Ascending aorta (tissue), 2 donors: ENCODE data around the gene ZDHHC17. TPM values are rescaled to one million over a fixed set of nuclear protein-coding genes. Genes with fewer than 3 reads are reported as not detected.

Experiments
- DNase-seq, 2 donors: peaks; one replicate each; pipeline ENCODE4 v3.0.0-alpha.2; 2019; ENCODE audit warnings: low spot score in 2 of 2
- H3K27ac ChIP-seq, 2 donors: fragments of 200-600 bp; sonication (generic); one replicate each; pipeline ENCODE4 v1.5.1; 2016 to 2017; ENCODE audit warnings: mild to moderate bottlenecking in 1 of 2
- H3K27me3 ChIP-seq: fragments of 200-600 bp; sonication (generic); one replicate; pipeline ENCODE4 v1.5.1; 2017
- H3K36me3 ChIP-seq, 2 donors: fragments of 200-600 bp; sonication (generic); one replicate each; pipeline ENCODE4 v1.5.1; 2016
- H3K4me1 ChIP-seq, 2 donors: fragments of 200-600 bp; sonication (generic); one replicate each; pipeline ENCODE4 v1.5.1; 2016 to 2017; ENCODE audit warnings: mild to moderate bottlenecking in 1 of 2
- H3K4me3 ChIP-seq, 2 donors: fragments of 200-600 bp; sonication (generic); one replicate each; pipeline ENCODE4 v1.5.1; 2016 to 2017; ENCODE audit warnings: mild to moderate bottlenecking in 1 of 2
- H3K9me3 ChIP-seq, 2 donors: fragments of 200-600 bp; sonication (generic); one replicate each; pipeline ENCODE4 v1.5.1; 2016
- intact Hi-C: fragments of 100-400 bp; cut with DNase I; formaldehyde crosslinking; loops from one replicate; pipeline ENCODE4 v1.15.1; 2023
- total RNA-seq: library from RNA; depleted of rRNA; stranded (reverse); fragments of >200 nt; gene quantifications from one replicate; pipeline ENCODE4 v1.1.0, GENCODE V29; 2016
- TF ChIP-seq, protein P1 (sequence below), 3 experiments: fragments of 200-600 bp in 2 of 3; fragments of 450-650 bp in 1 of 3; sonication (generic) in 2 of 3; IDR thresholded peaks; one replicate each; pipeline ENCODE4 v1.5.1; 2016 to 2019; ENCODE audit warnings: antibody characterized with exemption in 3 of 3, mild to moderate bottlenecking in 1 of 3, moderate library complexity in 1 of 3

Gene ZDHHC17
- total RNA-seq, 1 donor from 2014 or later = 24.3 TPM

DNA sequence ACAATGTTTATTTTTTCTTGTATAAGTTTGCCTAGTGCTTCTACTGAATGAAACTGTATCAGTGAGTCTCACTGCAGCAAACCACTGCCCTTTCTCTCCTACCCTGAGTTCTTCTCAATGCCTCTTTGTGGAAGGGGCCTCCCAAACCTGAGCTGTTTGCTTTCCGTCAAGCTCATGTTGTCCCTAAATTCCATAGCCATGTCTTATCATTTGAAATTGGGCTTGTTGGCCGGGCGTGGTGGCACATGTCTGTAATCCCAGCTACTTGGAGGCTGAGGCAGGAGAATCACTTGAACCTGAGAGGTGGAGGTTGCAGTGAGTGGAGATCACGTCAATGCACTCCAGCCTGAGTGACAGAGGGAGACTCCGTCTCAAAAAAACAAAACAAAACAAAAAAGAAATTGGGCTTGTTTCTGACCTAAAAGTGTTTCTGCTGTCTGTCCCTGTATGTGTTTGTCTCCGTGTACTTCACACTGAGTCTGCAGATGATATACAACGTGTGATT is 116.7 kb downstream of the ZDHHC17 start:
- H3K4me1 ChIP-seq = peaks cover 0 to 26% of the 10 kb centered on the region in 2 donors
- TF ChIP-seq, protein P1, sequence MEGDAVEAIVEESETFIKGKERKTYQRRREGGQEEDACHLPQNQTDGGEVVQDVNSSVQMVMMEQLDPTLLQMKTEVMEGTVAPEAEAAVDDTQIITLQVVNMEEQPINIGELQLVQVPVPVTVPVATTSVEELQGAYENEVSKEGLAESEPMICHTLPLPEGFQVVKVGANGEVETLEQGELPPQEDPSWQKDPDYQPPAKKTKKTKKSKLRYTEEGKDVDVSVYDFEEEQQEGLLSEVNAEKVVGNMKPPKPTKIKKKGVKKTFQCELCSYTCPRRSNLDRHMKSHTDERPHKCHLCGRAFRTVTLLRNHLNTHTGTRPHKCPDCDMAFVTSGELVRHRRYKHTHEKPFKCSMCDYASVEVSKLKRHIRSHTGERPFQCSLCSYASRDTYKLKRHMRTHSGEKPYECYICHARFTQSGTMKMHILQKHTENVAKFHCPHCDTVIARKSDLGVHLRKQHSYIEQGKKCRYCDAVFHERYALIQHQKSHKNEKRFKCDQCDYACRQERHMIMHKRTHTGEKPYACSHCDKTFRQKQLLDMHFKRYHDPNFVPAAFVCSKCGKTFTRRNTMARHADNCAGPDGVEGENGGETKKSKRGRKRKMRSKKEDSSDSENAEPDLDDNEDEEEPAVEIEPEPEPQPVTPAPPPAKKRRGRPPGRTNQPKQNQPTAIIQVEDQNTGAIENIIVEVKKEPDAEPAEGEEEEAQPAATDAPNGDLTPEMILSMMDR (IDR thresholded peaks at IDR 0.05) = no peak
- no peak for DNase-seq
- peak overlapping the region; percentile 94 to 98 for H3K27ac ChIP-seq
- intact Hi-C loops = no loop called here
- no peak overlapping the region for H3K4me3 ChIP-seq
- no peaks in the 10 kb centered on the region for H3K36me3 ChIP-seq
- H3K27me3 ChIP-seq = no peaks in the 10 kb centered on the region
- peaks cover 0 to 4% of the 10 kb centered on the region in 2 donors for H3K9me3 ChIP-seq

DNA sequence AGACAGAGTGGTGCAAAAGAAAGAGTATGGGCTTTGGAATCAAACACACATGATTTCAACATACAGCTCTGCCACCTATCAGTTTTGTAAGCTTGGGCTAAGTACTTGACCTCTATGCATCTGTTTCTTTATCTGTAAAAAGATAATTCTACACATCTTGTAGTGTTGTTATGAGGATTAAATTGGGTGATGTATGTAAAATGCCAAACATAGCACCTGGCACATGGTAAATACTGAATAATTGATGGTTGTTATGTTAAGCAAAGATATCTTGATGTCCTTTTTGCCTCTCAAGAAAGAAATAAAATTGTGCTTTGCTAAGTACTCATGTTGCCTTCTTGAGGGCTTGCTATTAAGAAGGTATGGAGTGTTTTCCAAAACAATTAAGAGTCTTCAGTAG is 117.2 kb downstream of the ZDHHC17 start:
- Histone ChIP-seq H3K9me3 (peaks cover 0 to 4% of the 10 kb centered on the region in 2 donors), H3K27me3 (no peaks in the 10 kb centered on the region), H3K27ac (peak overlapping the region; percentile 94 to 98), H3K4me1 (peaks cover 0 to 24% of the 10 kb centered on the region in 2 donors), H3K4me3 (no peak overlapping the region), H3K36me3 (no peaks in the 10 kb centered on the region)
- intact Hi-C loops = no loop called here
- TF ChIP-seq, protein P1 (IDR thresholded peaks at IDR 0.05) = no peak
- no peak for DNase-seq

DNA sequence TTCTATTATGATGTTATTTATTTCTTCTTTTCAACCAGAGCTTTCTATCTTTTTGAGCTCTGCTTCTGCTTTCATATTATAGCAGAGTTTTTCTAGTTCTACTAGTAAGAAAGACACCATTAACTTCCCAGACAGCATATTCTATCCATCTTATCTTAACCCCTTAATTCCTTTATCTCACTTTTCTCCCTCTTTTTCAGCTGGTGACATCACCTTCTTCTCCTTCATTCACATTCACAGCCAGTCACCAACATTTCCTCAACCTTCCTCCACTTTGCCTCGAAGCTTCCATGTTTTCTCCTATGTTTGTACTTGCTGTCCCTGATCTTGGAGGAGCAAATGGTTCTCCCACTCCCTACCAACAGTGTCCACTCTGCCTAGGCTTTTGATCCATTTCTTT is 118.5 kb downstream of the ZDHHC17 start:
- TF ChIP-seq, protein P1 (IDR thresholded peaks at IDR 0.05) = no peak
- Histone ChIP-seq H3K4me3 (no peak overlapping the region), H3K27me3 (no peaks in the 10 kb centered on the region), H3K27ac (no peak overlapping the region), H3K4me1 (peaks cover 0 to 21% of the 10 kb centered on the region in 2 donors), H3K36me3 (no peaks in the 10 kb centered on the region), H3K9me3 (peaks cover 0 to 4% of the 10 kb centered on the region in 2 donors)
- intact Hi-C loops = no loop called here
- no peak for DNase-seq

DNA sequence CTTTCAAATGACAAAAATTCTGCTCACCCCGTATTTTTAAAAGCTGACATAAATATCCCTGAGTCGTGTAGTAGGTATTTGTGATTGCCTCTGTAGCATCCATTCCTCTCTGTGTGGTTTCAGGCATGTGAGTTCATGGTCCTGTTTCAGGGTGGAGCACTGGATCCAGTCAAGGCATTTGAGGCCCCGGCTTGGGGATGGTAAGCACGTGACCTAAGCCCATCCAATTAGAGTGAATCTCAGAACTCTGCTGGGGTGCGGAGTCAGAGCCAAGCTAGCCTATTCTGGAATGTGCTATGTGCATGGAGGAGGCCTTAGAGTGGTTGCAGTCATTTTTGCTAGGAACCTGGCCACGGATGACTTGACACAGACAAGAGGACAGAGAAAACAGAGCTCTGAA is 119.2 kb downstream of the ZDHHC17 start:
- intact Hi-C loops = no loop called here
- no peak overlapping the region for H3K27ac ChIP-seq
- no peaks in the 10 kb centered on the region for H3K27me3 ChIP-seq
- H3K9me3 ChIP-seq = peaks cover 0 to 4% of the 10 kb centered on the region in 2 donors
- peaks cover 0 to 21% of the 10 kb centered on the region in 2 donors for H3K4me1 ChIP-seq
- no peaks in the 10 kb centered on the region for H3K36me3 ChIP-seq
- DNase-seq = no peak
- TF ChIP-seq, protein P1 (IDR thresholded peaks at IDR 0.05) = no peak
- no peak overlapping the region for H3K4me3 ChIP-seq

DNA sequence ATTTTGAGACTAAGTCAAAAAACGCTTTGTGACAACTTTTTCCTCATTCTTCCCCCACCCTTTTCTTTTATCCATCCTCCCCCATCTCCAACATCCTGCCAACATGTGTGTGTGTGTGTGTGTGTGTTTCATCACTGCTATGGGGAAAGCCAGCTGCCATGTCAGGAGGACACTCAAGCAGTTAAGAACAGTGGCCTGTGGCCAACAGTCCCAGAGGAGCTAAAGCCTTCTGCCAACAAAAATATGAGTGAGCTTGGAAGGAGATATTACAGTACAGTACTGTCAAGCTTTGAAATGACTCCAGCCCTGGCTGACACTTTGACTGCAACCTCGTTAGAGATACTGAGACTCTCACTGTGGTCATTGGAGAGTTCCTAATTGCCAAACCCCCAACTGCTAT is 119.9 kb downstream of the ZDHHC17 start:
- intact Hi-C loops = no loop called here
- peaks cover 0 to 4% of the 10 kb centered on the region in 2 donors for H3K9me3 ChIP-seq
- peaks cover 0 to 21% of the 10 kb centered on the region in 2 donors for H3K4me1 ChIP-seq
- H3K4me3 ChIP-seq = no peak overlapping the region
- H3K36me3 ChIP-seq = no peaks in the 10 kb centered on the region
- DNase-seq = no peak
- no peaks in the 10 kb centered on the region for H3K27me3 ChIP-seq
- H3K27ac ChIP-seq = no peak overlapping the region
- TF ChIP-seq, protein P1 (IDR thresholded peaks at IDR 0.05) = no peak

DNA sequence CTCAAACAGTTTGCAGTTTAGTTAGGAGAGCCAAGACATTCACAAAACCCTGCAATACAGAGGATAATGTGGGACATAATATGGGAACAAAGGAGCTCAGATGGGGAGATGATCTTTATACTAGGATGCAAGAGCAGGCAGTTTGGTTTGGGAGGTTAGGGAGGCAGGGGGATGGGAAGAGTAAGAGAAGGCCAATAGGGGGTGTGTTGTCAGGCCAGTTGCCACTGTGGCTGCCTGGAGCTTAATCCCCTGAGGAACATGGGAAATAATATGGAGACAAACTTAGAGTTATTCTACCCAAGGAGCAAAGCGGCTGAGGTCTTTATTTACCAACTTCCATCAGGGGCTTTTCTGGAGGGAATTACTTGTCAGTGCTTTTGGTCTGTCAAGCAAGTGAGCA is 124.9 kb downstream of the ZDHHC17 start:
- Histone ChIP-seq H3K27me3 (no peaks in the 10 kb centered on the region), H3K4me3 (no peak overlapping the region), H3K27ac (no peak overlapping the region), H3K9me3 (peaks cover 0 to 2% of the 10 kb centered on the region in 2 donors), H3K4me1 (no peaks in the 10 kb centered on the region), H3K36me3 (no peaks in the 10 kb centered on the region)
- TF ChIP-seq, protein P1 (IDR thresholded peaks at IDR 0.05) = no peak
- DNase-seq = no peak
- intact Hi-C loops = no loop called here
